PC-9 (cell line): Measurements from ENCODE around the gene SERPIND1.

ENCODE experiments used
- CTCF ChIP-seq: fragments of 200-600 bp; sonication (generic); conservative IDR thresholded peaks from 2 replicates; pipeline ENCODE4 v1.6.1; 2017; ENCODE audit warnings: mixed run types, antibody characterized with exemption, mild to moderate bottlenecking, moderate library complexity
- EZH2 ChIP-seq: fragments of 200-600 bp; sonication (generic); IDR thresholded peaks from 2 replicates; pipeline ENCODE4 v1.8.0; 2017; ENCODE audit warnings: antibody characterized with exemption, low read depth

- TF ChIP-seq CTCF (no peak), EZH2 (no peak)
Observed at GRCh38 chr22:20829491-20830134, 55.7 kb downstream of the SERPIND1 start.
